ENCODE data around the gene LRFN3.
"Not testable (repeated sequence)": the region's sequence is repeated elsewhere in the genome, so short reads cannot be mapped to it uniquely, and the experiment has no call there.

LRFN3 gene

DNA sequence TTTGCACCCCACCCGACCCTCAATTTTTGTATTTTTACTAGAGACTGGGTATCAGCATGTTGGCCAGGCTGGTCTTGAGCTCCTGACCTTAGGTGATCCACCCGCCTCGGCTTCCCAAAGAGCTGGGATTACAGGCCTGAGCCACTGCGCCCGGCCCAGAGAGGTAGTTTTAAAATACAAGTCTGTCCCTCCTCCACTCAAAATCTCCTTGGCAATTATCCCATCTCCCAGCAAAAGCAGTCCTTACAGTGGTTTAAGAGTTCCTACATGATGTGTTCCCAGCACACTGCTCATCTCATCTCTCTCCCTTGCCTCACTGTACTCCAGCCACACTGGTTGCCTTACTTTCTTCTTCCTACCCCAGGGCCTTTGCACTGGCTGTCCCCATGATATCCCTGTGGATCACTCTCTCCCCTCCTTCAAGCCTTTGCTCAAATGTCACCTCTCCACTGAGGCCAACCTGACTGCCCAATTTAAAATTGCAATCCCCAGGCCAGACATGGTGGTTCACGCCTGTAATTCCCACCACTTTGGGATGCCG lies 24.3 kb downstream of the LRFN3 start:
- Histone ChIP-seq H3K27me3 (ENCODE audit: control insufficient read depth in 1 of 2, insufficient read depth in 2 of 2, low read length in 2 of 2) (peaks cover 20 to 35% of the 10 kb centered on the region in 2 donors), H3K9ac (ENCODE audit: low read length) (no peak overlapping the region), H3K4me1 (ENCODE audit: insufficient read depth, low read length) (no peaks in the 10 kb centered on the region), H3K4me3 (ENCODE audit: low read depth in 1 of 2, low read length in 2 of 2) (no peak overlapping the region), H3K36me3 (ENCODE audit: insufficient read depth, low read length) (no peaks in the 10 kb centered on the region), H3K9me3 (ENCODE audit: low read length) (no peaks in the 10 kb centered on the region), H3K27ac (ENCODE audit: low read depth, low read length) (no peak overlapping the region)

DNA sequence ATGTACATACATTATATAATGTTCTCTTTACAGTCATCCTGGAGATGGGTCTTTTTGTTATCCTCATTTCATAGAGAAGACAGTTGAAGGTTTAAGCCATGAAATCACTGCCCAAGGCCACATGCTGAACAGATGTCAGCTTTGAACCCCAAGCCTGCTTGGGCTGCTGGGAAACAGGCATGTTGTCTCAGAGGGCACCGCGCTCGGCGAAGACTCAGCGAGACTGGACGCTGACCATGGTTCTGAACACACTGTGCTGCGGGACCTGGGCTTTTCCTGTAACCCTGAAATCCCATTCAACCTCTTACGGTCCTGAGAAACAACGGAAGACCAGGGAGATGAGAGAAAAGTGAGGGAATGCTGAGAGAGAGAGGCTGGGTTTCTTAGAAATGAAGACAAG lies 27.3 kb downstream of the LRFN3 start:
- Histone ChIP-seq H3K9ac (ENCODE audit: low read length) (no peak overlapping the region), H3K27me3 (ENCODE audit: control insufficient read depth in 1 of 2, insufficient read depth in 2 of 2, low read length in 2 of 2) (peaks cover 15 to 25% of the 10 kb centered on the region in 2 donors), H3K4me1 (ENCODE audit: insufficient read depth, low read length) (no peaks in the 10 kb centered on the region), H3K4me3 (ENCODE audit: low read depth in 1 of 2, low read length in 2 of 2) (no peak overlapping the region), H3K27ac (ENCODE audit: low read depth, low read length) (no peak overlapping the region), H3K9me3 (ENCODE audit: low read length) (no peaks in the 10 kb centered on the region), H3K36me3 (ENCODE audit: insufficient read depth, low read length) (no peaks in the 10 kb centered on the region)

DNA sequence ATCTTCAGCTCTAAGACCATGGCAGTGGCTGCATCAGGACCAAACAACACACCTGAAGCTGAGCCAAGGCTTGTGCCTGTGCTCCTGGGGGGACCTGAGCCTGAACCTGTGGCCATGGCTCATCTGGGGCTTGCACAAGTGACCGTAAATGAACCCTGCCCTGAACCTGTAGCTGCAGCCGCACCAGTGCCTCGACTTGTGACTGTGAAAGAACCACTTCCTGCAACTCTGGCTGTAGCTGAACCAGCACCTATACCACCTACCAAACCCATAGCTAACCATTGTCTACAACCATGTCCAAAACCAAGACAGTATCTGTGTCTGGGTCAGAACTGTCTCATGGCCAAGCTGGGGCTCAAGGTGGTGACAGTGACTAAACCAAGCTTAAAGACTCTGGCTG lies 30.6 kb downstream of the LRFN3 start:
- no peak overlapping the region for H3K4me3 ChIP-seq (ENCODE audit: low read depth in 1 of 2, low read length in 2 of 2)
- H3K36me3 ChIP-seq (ENCODE audit: insufficient read depth, low read length), result no peaks in the 10 kb centered on the region
- H3K4me1 ChIP-seq (ENCODE audit: insufficient read depth, low read length), result no peaks in the 10 kb centered on the region
- H3K9ac ChIP-seq (ENCODE audit: low read length), result no peak overlapping the region
- no peaks in the 10 kb centered on the region for H3K9me3 ChIP-seq (ENCODE audit: low read length)
- no peak overlapping the region for H3K27ac ChIP-seq (ENCODE audit: low read depth, low read length)
- no peaks in the 10 kb centered on the region for H3K27me3 ChIP-seq (ENCODE audit: control insufficient read depth in 1 of 2, insufficient read depth in 2 of 2, low read length in 2 of 2)

DNA sequence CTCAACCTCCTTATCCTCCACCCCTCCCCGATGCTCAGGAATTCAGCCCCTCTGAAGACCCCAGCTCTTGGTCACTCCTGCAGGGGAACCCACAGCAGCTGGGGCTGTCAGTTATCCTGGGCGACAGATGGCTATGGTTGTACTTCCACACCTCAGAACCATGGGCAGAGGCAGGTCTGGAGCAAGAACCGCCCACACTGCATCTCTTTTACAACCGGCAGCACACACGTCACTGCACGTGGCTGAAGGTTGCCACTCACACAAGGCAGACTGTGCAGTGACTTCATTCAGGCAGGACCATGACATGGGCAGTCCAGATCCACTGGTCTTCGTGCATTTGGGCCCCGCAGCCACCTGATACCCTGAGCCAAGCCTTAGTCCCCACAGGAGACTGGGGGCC lies 37.3 kb downstream of the LRFN3 start:
- Histone ChIP-seq H3K9ac (ENCODE audit: low read length) (no peak overlapping the region), H3K4me1 (ENCODE audit: insufficient read depth, low read length) (no peaks in the 10 kb centered on the region), H3K27me3 (ENCODE audit: control insufficient read depth in 1 of 2, insufficient read depth in 2 of 2, low read length in 2 of 2) (no peaks in the 10 kb centered on the region), H3K27ac (ENCODE audit: low read depth, low read length) (no peak overlapping the region), H3K9me3 (ENCODE audit: low read length) (no peaks in the 10 kb centered on the region), H3K36me3 (ENCODE audit: insufficient read depth, low read length) (no peaks in the 10 kb centered on the region), H3K4me3 (ENCODE audit: low read depth in 1 of 2, low read length in 2 of 2) (no peak overlapping the region)

DNA sequence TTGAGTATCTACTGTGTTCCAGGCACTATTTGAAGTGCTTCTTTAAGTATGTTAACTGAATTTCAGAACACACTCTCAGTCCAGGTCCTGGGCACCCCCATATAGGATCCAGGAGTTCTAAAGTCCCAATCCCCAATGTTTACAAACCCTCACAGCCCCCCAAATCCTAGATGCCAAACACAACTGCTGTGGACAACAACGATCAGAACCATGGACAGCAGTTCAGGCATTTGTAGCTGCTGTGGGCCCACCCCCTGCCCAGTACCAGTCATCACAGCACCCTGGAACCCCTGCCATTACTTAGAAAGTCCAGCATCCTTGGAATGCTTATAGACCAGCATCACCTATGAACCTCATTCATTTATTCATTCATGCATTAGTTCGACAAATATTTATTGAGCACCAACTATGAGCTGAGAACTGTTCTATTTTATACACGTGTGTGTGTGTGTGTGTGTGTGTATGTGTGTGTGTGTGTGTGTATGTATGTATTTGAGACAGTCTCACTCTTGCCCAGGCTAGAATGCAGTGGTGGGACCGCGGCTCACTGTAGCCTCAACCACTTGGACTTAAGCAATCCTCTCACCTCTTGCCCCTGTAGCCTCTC lies 39.5 kb downstream of the LRFN3 start:
- Histone ChIP-seq H3K4me3 (ENCODE audit: low read depth in 1 of 2, low read length in 2 of 2) (no peak overlapping the region), H3K4me1 (ENCODE audit: insufficient read depth, low read length) (no peaks in the 10 kb centered on the region), H3K9me3 (ENCODE audit: low read length) (no peaks in the 10 kb centered on the region), H3K27ac (ENCODE audit: low read depth, low read length) (no peak overlapping the region), H3K27me3 (ENCODE audit: control insufficient read depth in 1 of 2, insufficient read depth in 2 of 2, low read length in 2 of 2) (no peaks in the 10 kb centered on the region), H3K36me3 (ENCODE audit: insufficient read depth, low read length) (no peaks in the 10 kb centered on the region), H3K9ac (ENCODE audit: low read length) (no peak overlapping the region)

DNA sequence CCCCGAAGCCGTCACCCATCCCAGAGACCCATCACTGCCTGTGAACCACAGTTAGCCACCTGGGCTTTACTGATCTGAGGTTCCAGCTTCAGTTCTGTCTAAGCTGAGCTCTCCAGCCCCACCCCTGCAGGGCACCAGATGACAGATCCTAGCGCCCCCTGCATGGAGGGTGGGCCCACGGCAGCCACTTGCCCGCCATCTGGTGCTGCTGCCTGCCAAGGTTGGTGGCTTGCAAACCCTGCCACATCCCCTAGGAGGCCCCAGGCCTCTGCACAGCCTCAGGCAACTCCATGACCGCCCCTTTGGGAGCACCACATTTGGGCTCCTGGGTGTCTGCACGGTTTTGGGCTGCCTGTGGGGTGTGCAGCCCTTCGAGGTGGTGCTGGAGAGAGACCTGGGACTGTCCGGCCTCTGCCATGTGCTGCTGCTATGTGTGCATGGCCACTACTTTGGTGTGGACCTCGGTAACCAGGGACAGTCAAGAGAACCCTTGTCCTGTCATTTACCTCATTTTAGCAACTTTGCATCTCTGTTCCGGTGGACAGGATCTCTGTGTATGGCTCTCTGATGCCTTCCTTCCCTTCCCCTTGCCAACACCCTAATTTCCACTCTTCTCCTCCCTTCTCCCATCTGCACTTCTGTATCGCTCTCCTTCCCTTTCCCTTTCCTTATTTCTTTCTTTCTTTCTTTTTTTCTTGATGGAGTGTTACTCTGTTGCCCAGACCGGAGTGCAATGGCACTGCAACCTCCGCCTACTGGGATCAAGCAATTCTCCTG lies 41.5 kb downstream of the LRFN3 start:
- Histone ChIP-seq H3K27me3 (ENCODE audit: control insufficient read depth in 1 of 2, insufficient read depth in 2 of 2, low read length in 2 of 2) (no peaks in the 10 kb centered on the region), H3K9me3 (ENCODE audit: low read length) (no peaks in the 10 kb centered on the region), H3K27ac (ENCODE audit: low read depth, low read length) (no peak overlapping the region), H3K36me3 (ENCODE audit: insufficient read depth, low read length) (no peaks in the 10 kb centered on the region), H3K4me3 (ENCODE audit: low read depth in 1 of 2, low read length in 2 of 2) (no peak overlapping the region), H3K9ac (ENCODE audit: low read length) (no peak overlapping the region), H3K4me1 (ENCODE audit: insufficient read depth, low read length) (no peaks in the 10 kb centered on the region)

DNA sequence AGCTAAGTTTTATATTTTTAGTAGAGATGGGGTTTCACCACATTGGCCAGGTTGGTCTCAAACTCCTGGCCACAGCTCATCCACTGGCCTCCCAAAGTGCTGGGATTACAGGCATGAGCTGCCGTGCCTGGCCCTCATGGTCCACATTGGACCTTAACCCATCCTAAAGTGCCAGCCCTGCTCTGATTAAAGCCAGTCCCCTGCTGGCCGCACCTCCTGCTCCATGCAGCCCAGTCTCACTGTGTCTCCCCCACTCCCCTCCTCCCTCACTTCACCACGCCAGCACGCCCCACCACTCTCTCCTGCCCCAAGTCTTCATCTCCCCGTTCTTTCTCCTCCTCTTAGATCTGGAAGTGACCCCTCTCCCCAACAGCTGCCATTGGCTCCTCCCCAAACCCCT lies 42.1 kb downstream of the LRFN3 start:
- Histone ChIP-seq H3K9ac (ENCODE audit: low read length) (no peak overlapping the region), H3K4me1 (ENCODE audit: insufficient read depth, low read length) (no peaks in the 10 kb centered on the region), H3K27ac (ENCODE audit: low read depth, low read length) (no peak overlapping the region), H3K36me3 (ENCODE audit: insufficient read depth, low read length) (no peaks in the 10 kb centered on the region), H3K4me3 (ENCODE audit: low read depth in 1 of 2, low read length in 2 of 2) (no peak overlapping the region), H3K27me3 (ENCODE audit: control insufficient read depth in 1 of 2, insufficient read depth in 2 of 2, low read length in 2 of 2) (no peaks in the 10 kb centered on the region), H3K9me3 (ENCODE audit: low read length) (no peaks in the 10 kb centered on the region)

DNA sequence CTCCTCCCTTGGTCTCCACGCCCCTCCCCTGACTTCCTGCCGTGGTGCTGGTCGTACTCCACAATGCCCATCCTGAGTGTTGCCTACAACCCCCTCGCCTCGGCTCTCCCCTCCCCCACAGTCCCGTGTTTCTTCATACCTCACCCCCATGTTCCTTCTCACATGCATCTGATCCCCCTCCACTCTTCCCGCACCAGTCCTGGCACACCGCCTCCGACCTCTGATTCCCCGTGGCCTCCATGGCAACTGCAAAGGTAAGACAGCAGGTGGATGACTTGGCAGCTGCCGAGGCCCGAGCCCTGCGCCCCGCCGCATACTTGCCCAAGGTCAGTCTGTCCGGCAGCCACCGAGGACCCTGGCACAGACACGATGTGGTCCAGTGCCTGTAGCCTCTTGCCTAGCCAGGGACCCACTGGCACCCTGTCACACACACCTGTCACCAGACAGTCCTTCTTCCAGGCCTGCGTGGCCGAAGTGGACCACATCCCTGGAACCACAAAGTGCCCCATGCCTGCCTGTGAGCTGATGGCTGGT lies 42.7 kb downstream of the LRFN3 start:
- H3K27me3 ChIP-seq (ENCODE audit: control insufficient read depth in 1 of 2, insufficient read depth in 2 of 2, low read length in 2 of 2), result no peaks in the 10 kb centered on the region

DNA sequence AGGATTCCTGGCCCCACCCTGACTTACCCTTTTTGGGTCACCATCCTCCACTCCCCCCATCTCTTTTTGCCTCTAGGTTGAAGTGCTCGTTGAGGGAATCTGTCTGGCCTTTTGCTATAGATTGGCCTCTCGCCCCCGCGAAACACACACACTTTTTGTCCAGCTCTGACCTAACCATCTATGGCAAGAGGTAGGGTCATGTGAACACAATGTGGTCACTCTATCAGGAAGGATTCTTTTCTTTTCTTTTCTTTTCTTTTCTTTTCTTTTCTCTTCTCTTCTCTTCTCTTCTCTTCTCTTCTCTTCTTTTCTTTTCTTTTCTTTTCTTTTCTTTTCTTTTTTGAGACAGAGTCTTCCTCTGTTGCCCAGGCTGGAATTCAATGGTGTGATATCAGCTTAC lies 44.8 kb downstream of the LRFN3 start:
- H3K27me3 ChIP-seq (ENCODE audit: control insufficient read depth in 1 of 2, insufficient read depth in 2 of 2, low read length in 2 of 2); H3K27ac ChIP-seq (ENCODE audit: low read depth, low read length); H3K9me3 ChIP-seq (ENCODE audit: low read length); H3K9ac ChIP-seq (ENCODE audit: low read length); H3K4me3 ChIP-seq (ENCODE audit: low read depth in 1 of 2, low read length in 2 of 2); H3K4me1 ChIP-seq (ENCODE audit: insufficient read depth, low read length); H3K36me3 ChIP-seq (ENCODE audit: insufficient read depth, low read length): not testable (repeated sequence)

More for the DNA sequence above, 42.7 kb downstream of the LRFN3 start:
- Histone ChIP-seq H3K9ac (ENCODE audit: low read length) (no peak overlapping the region), H3K9me3 (ENCODE audit: low read length) (no peaks in the 10 kb centered on the region), H3K36me3 (ENCODE audit: insufficient read depth, low read length) (no peaks in the 10 kb centered on the region), H3K27ac (ENCODE audit: low read depth, low read length) (no peak overlapping the region), H3K4me3 (ENCODE audit: low read depth in 1 of 2, low read length in 2 of 2) (no peak overlapping the region), H3K4me1 (ENCODE audit: insufficient read depth, low read length) (no peaks in the 10 kb centered on the region)

DNA sequence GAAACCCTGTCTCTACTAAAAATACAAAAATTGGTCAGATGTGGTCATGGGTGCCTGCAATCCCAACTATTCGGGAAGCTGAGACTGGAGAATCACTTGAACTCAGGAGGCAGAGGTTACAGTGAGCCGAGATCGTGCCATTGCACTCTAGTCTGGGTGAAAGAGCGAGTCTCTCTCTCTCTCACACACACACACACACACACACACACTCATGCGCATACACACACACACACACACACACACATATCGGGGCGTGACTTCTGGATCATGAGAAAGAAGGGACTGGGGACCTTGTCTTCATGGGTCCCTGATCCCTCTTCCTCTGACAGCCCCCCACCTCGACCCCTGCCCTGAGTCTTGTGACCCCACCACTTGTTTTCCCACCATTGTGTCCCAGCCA lies 47.0 kb downstream of the LRFN3 start:
- no peak overlapping the region for H3K4me3 ChIP-seq (ENCODE audit: low read depth in 1 of 2, low read length in 2 of 2)
- H3K27me3 ChIP-seq (ENCODE audit: control insufficient read depth in 1 of 2, insufficient read depth in 2 of 2, low read length in 2 of 2), result peaks cover 8 to 21% of the 10 kb centered on the region in 2 donors
- no peak overlapping the region for H3K27ac ChIP-seq (ENCODE audit: low read depth, low read length)
- no peaks in the 10 kb centered on the region for H3K4me1 ChIP-seq (ENCODE audit: insufficient read depth, low read length)
- H3K36me3 ChIP-seq (ENCODE audit: insufficient read depth, low read length), result no peaks in the 10 kb centered on the region
- H3K9me3 ChIP-seq (ENCODE audit: low read length), result no peaks in the 10 kb centered on the region
- no peak overlapping the region for H3K9ac ChIP-seq (ENCODE audit: low read length)

DNA sequence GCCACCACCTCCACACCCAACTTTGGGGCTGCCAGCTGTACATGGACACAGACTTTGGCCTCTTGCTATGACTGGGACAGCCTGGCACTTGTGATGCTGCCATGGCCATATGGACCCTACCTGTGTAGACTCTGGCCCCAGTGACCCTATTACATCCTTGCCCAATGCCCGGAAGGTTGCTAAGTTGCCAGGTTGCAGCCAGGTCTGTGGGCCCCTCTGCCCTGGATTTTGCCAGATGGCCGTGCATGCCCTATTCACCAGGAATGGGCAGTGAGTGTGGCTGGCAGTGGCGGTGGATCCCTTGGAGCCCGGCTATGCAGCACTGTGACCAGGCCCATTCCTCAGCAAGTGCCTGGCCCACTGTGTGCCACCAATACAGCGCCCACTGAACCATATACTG lies 49.9 kb downstream of the LRFN3 start:
- peaks cover 8 to 21% of the 10 kb centered on the region in 2 donors for H3K27me3 ChIP-seq (ENCODE audit: control insufficient read depth in 1 of 2, insufficient read depth in 2 of 2, low read length in 2 of 2)
- no peaks in the 10 kb centered on the region for H3K36me3 ChIP-seq (ENCODE audit: insufficient read depth, low read length)
- H3K4me1 ChIP-seq (ENCODE audit: insufficient read depth, low read length), result no peaks in the 10 kb centered on the region
- no peak overlapping the region for H3K9ac ChIP-seq (ENCODE audit: low read length)
- no peak overlapping the region for H3K4me3 ChIP-seq (ENCODE audit: low read depth in 1 of 2, low read length in 2 of 2)
- H3K27ac ChIP-seq (ENCODE audit: low read depth, low read length), result no peak overlapping the region
- H3K9me3 ChIP-seq (ENCODE audit: low read length), result no peaks in the 10 kb centered on the region
